Epithelial cell of esophagus (primary cell): Measurements from ENCODE around the gene CFAP221.

Experiments
- DNase-seq: peaks from one replicate; pipeline ENCODE4 v3.0.0; 2010; ENCODE audit warnings: low read depth
- H3K4me3 ChIP-seq: 2 replicates; pipeline ENCODE4 v1.5.1; 2011; ENCODE audit warnings: mild to moderate bottlenecking, low read length, control low read depth
- CTCF ChIP-seq: IDR thresholded peaks from 2 replicates; pipeline ENCODE4 v1.5.1; 2011; ENCODE audit warnings: low read depth, mild to moderate bottlenecking, low read length, control low read depth, inconsistent platforms; ENCODE audit not compliant: insufficient read depth; ENCODE audit errors: missing control alignments

CFAP221 gene

GRCh38 chr2:119513832-119514231, 30.4 kb upstream of the CFAP221 start:
- TF ChIP-seq CTCF: no peak
- peak; percentile 42 for DNase-seq
- no peak overlapping the region for H3K4me3 ChIP-seq

DNA sequence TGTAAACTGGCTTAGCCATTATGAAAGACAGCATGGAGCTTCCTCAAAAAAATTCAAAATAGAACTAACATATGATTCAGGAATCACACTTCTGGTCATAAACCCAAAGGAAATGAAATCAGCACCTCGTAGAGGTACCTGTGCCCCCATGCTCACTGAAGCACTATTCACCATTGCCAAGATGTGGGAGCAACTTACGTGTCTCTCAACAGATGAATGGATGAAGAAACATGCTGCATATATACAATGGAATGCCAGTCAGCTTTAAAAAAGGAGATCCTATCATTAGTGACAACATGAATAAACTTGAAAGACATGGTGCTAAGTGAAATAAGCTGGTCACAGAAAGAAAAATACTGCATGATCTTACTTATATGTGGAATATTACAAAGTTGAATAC, 28.1 kb upstream of the CFAP221 start:
- TF ChIP-seq CTCF: no peak
- no peak overlapping the region for H3K4me3 ChIP-seq
- peak; percentile 40 for DNase-seq

DNA sequence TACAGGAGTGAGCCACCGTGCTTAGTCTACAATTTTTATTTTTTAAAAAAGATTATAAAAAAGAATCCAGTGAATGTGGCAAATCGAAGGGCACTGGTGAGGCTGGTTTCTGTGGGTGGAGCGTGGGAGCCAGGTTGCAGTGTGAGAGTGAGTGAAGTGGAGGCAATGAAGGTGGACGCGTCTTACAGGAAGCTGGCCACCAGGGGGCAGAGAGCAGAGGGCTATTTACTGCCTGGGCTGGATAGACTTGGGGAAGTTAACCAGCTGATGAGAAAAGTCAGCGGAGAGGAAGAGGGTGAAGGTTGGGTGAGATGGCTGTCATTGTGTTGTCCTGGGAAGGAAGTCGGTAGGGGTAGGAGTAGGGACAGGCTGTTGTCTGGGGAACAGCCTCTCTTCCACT, 26.8 kb upstream of the CFAP221 start:
- H3K4me3 ChIP-seq: no peak overlapping the region
- peak; percentile 57 for DNase-seq
- peak; percentile 68 for TF ChIP-seq CTCF

DNA sequence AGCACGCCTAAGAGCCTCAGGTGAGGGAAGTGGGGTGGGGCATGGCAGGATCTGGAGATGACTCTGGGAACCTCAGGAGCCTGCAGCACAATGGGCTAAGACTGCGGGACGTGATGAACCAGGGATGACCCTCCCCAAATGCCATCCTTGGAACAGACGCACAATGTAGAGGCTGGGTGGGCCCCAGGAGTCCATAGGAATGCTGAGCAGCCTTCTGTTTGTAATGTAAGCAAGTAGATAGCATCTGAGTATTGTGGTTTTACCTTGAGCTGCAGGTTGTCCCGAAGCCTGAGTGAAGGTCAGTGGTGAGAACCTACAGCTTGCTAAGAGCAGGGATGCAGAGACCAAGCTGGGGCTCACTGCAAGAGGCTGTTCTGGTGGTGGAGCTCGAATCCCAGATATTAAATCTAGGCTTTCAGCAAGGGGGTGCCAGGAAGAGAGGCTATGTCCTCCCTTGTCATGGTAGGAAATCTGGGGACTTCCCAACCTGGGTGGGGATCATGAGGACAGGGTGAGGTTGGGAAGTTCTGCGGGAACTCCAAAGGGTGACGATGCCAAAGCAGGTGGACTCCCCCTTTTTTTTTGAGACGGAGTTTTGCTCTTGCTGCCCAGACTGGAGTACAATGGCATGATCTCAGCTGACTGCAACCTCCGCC, 25.7 kb upstream of the CFAP221 start:
- no peak overlapping the region for H3K4me3 ChIP-seq
- no peak for DNase-seq
- no peak for TF ChIP-seq CTCF

- no peak for DNase-seq
- no peak for TF ChIP-seq CTCF
- no peak overlapping the region for H3K4me3 ChIP-seq
Observed at GRCh38 chr2:119519057-119519408, 25.2 kb upstream of the CFAP221 start.

- TF ChIP-seq CTCF: no peak
- peak; percentile 50 for DNase-seq
- H3K4me3 ChIP-seq: no peak overlapping the region
Observed at GRCh38 chr2:119520696-119521432, 23.4 kb upstream of the CFAP221 start.
